ENCODE results near the gene FYN. TPM values are rescaled to one million over a fixed set of nuclear protein-coding genes. Genes with fewer than 3 reads are reported as not detected.

Gene FYN
- total RNA-seq, 2 donors from 2014 or later: 25.7 to 83.1 TPM

- H3K4me3 ChIP-seq: no peak overlapping the region
- TF ChIP-seq CTCF (IDR thresholded peaks at IDR 0.05): no peak
- no peak for TF ChIP-seq POLR2A (IDR thresholded peaks at IDR 0.05)
- H3K4me1 ChIP-seq: peaks cover 1% of the 10 kb centered on the region
- WGBS, 2 donors: 52 to 63% methylated on average over 12 of the region's 12 CpGs
- intact Hi-C loops (cut with DNase I): no loop called here
- DNase-seq (no peak), ATAC-seq (no peak)
- no peaks in the 10 kb centered on the region for H3K27me3 ChIP-seq
- H3K9me3 ChIP-seq: no peaks in the 10 kb centered on the region
- H3K36me3 ChIP-seq (replicated peaks in 1 of 2; ENCODE audit: insufficient read depth in 1 of 2, low read depth in 2 of 2): no peaks in the 10 kb centered on the region
- no peak overlapping the region for H3K27ac ChIP-seq
Measured at GRCh38 chr6:111614833-111615582, 258.2 kb downstream of the FYN start.

- no peaks in the 10 kb centered on the region for H3K27me3 ChIP-seq
- ATAC-seq (no peak), DNase-seq (no peak)
- TF ChIP-seq POLR2A (IDR thresholded peaks at IDR 0.05) (no peak), CTCF (IDR thresholded peaks at IDR 0.05) (no peak)
- no peaks in the 10 kb centered on the region for H3K4me1 ChIP-seq
- intact Hi-C loops (cut with DNase I): no loop called here
- no peak overlapping the region for H3K4me3 ChIP-seq
- no peak overlapping the region for H3K27ac ChIP-seq
- H3K36me3 ChIP-seq (replicated peaks in 1 of 2; ENCODE audit: insufficient read depth in 1 of 2, low read depth in 2 of 2): no peaks in the 10 kb centered on the region
- WGBS, 2 donors: 79 to 88% methylated on average over 3 of the region's 3 CpGs
- no peaks in the 10 kb centered on the region for H3K9me3 ChIP-seq
Measured at GRCh38 chr6:111612379-111612778, 260.9 kb downstream of the FYN start.

GRCh38 chr6:111610548-111611172 is 262.6 kb downstream of the FYN start:
- no peak for TF ChIP-seq POLR2A (IDR thresholded peaks at IDR 0.05)
- TF ChIP-seq CTCF (IDR thresholded peaks at IDR 0.05): no peak
- peak; percentile 28 for ATAC-seq
- Histone ChIP-seq H3K27ac (peak overlapping the region in 2 of 4 donors; percentile 18 to 26), H3K4me1 (peaks cover 3% of the 10 kb centered on the region), H3K4me3 (no peak overlapping the region), H3K27me3 (no peaks in the 10 kb centered on the region), H3K9me3 (no peaks in the 10 kb centered on the region), H3K36me3 (replicated peaks in 1 of 2; ENCODE audit: insufficient read depth in 1 of 2, low read depth in 2 of 2) (no peaks in the 10 kb centered on the region)
- intact Hi-C loops (cut with DNase I): no loop called here
- DNase-seq: no peak
- WGBS, 2 donors: 65 to 83% methylated on average over 2 of the region's 2 CpGs

Other genes with a start within 250 kb of the FYN start
- gene CCN6, start 180.7 kb upstream of the FYN start, total RNA-seq: not detected
- gene TUBE1, start 214.0 kb upstream of the FYN start, total RNA-seq: 10 to 100 TPM; 17.1 to 34.8 TPM
- 1 to 10 TPM; 3.6 to 4.4 TPM for gene FAM229B, start 214.1 kb upstream of the FYN start, total RNA-seq